HG03025 (cell line): ENCODE data around the gene MYH11.
"Not testable (repeated sequence)": the region's sequence is repeated elsewhere in the genome, so short reads cannot be mapped to it uniquely, and the experiment has no call there.

Experiments used
- ATAC-seq: cut with Tn5 transposase; IDR thresholded peaks from one replicate; pipeline ENCODE4 v1.9.1; 2021; ENCODE audit warnings: mild to moderate bottlenecking, moderate library complexity; ENCODE audit not compliant: unreplicated experiment, low FRiP score

The MYH11 gene

GRCh38 chr16:15757630-15758251, 99.1 kb downstream of the MYH11 start:
- ATAC-seq = no peak

GRCh38 chr16:15757077-15757386, 99.8 kb downstream of the MYH11 start:
- ATAC-seq = no peak

GRCh38 chr16:15754821-15755534, 101.8 kb downstream of the MYH11 start:
- no peak for ATAC-seq

GRCh38 chr16:15752717-15753488, 103.9 kb downstream of the MYH11 start:
- ATAC-seq = no peak

- ATAC-seq = no peak
Measured at GRCh38 chr16:15751940-15752339, 104.9 kb downstream of the MYH11 start.

- no peak for ATAC-seq
Measured at GRCh38 chr16:15749985-15750384, 106.8 kb downstream of the MYH11 start.

- ATAC-seq = no peak
Measured at GRCh38 chr16:15749371-15749770, 107.5 kb downstream of the MYH11 start.

- ATAC-seq = no peak
Measured at GRCh38 chr16:15748654-15749053, 108.2 kb downstream of the MYH11 start.

DNA sequence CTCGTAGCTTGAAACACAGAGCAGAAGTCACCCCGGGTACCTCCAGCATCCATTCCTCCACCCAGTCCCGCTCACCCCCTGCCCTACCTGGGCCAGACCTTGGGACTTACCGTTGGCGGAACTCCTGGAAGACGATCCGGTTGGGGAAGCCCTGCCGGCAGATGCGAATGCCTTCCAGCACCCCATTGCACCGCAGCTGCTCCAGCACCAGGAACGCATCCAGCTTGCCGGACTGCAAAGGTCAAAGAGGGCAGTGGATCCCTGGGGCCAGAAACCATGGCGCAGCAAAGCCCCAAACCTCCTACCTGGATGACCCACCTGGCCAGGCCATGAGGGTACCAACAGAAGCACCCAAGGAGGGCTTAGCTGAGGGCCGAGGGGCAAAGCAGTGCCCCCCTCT, 108.9 kb downstream of the MYH11 start:
- no peak for ATAC-seq

GRCh38 chr16:15746332-15746731, 110.5 kb downstream of the MYH11 start:
- ATAC-seq = no peak

DNA sequence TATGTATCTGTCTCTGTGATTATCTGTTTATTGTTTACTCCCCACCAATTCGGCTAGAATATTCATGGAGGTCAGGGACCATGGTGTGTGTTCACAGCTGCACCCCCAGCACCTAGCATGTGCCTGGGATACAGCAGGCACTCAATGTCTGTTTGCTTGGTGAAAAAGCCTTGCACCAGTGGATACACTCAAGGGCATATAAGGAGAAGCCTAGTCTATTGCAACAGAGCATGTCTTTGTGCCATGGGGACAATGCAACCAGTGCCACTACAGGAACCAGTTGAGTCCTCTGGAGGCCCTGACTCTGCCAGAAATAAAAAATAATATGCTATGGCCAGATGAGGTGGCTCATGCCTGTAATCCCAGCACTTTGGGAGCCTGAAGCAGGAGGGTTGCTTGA, 113.2 kb downstream of the MYH11 start:
- no peak for ATAC-seq

GRCh38 chr16:15742716-15743115, 114.1 kb downstream of the MYH11 start:
- no peak for ATAC-seq

DNA sequence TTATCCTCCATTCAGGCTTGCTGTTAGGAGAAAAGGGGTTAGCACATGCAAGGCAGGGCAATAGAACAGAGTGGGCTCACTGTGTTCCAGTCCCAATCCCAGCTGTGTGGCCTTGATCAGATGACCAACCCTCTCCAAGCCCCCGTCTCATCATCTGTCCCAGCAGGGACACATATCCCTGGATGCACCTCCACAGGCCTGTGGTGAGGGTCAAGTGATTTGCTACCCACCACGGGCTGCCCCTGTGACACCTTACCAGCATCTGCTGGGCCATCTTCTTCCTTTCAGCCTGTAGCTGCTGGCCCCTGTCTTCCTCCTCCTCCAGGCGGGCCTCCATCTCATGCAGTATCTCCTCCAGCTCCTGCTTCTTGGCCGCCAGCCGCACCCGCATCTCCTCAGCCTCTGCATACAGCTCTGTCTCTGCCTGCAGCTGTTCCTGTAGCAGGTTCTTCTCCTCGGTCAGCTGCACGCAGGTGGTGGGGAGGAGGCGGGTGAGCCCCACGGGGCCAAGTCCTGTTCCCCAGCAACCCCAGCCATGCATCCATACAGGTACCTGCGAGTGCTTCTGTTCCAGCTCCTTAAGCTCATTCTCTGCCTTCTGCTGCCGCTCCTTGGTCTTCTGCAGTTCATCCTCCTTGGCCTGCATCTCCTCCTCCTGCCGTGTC, 115.5 kb downstream of the MYH11 start:
- ATAC-seq = no peak

- no peak for ATAC-seq
Measured at GRCh38 chr16:15739950-15740349, 116.9 kb downstream of the MYH11 start.

DNA sequence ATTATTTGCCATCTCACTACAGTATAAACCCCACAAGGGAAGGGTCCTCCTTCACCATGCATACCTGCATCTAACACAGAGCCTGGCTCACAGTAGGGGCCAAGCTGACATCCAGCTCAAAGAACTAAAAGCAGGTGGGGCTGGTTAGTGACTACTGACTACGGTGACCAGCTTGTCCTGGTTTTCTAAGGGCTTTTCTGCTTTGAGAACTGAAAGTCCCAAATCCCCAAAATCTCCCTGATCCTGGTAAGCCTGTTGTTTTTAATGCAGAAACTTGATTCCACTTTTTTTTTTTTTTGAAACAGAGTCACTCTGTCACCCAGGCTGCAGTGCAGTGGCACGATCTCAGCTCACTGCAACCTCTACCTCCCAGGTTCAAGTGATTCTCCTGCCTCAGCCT, 117.4 kb downstream of the MYH11 start:
- ATAC-seq = no peak

GRCh38 chr16:15737140-15737644, 119.6 kb downstream of the MYH11 start:
- ATAC-seq = no peak

DNA sequence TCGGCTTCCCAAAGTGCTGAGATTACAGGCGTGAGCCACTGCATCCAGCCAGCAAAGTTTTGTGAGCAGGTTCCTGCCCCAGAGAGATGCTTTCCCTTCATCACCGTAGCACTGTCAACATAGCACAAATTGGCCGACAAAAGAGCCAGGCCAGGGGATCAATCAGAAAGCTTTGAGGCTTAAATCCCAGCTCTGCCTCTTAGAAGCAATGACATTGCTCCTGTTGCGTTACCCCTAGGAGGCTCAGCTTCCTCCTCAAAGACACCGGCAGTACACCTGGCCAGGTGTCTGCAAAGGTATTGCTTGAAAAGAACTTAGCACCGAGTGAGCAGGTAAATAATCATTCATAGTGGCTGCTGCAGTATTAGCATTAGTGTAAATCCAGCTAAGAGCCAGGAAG, 120.3 kb downstream of the MYH11 start:
- ATAC-seq = no peak

DNA sequence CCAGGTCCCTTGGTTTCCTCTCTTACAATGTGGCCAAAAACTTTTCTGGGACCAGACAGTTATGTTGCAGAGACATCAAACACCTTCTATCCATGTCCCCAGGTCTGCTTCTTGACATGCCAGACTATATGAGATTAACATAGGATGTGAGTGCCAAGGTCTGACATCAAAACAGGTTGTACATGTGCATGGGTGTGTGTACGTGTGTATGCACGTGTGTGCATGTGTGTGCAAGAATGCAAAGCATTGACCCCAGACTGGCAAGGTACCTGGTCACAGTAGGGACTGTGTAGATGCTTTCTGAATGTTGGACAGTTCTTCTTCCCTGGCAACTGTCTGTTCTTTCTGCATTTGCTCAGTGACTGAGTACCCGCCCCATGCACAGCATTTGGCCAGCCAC, 121.2 kb downstream of the MYH11 start:
- no peak for ATAC-seq

- ATAC-seq = no peak
Measured at GRCh38 chr16:15732416-15732815, 124.4 kb downstream of the MYH11 start.

- no peak for ATAC-seq
Measured at GRCh38 chr16:15729152-15729551, 127.7 kb downstream of the MYH11 start.

DNA sequence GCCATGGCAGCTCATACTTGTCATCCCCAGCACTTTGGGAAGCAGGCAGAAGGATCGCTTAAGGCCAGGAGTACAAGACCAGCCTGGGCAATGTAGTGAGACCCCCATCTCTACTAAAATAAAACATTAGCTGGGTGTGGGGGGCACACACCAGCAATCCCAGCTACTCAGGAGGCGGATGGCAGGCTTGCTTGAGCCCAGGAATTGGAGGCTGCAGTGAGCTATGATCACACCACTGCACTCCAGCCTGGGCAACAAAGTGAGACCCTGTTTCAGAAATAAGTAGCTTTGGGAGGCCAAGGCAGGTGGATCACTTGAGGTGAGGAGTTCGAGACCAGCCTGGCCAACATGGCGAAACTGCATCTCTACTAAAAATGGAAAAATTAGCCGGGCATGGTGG, 129.1 kb downstream of the MYH11 start:
- ATAC-seq = not testable (repeated sequence)
